ENCODE data around the gene SAMD1.

The SAMD1 gene

GRCh38 chr19:14088634-14089411, 1.7 kb downstream of the SAMD1 start:
- DNase-seq = no peak

GRCh38 chr19:14086098-14086497, 4.5 kb downstream of the SAMD1 start:
- no peak for DNase-seq

- no peak for DNase-seq
These were observed 5.1 kb downstream of the SAMD1 start, which contains the start of gene C19orf67 for GRCh38 chr19:14085309-14085995. Gene C19orf67, minus strand, starts transcription at chr19:14085783. Its CDS starts 156 bp downstream, at chr19:14085627.

DNA sequence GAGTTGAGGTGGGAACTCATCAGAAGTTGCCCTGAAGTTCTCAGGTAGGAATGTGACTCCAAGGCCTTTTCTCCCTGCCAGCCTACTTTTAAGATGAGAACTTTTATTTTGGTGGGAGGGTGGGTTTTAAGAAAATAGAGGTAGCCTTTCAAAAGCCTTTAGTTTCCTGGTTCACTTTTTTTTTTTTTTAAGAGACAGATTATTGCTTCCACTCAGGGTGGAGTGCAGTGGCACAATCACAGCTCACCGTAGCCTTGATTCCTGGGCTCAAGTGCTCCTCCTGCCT, 7.9 kb downstream of the SAMD1 start:
- DNase-seq = no peak

DNA sequence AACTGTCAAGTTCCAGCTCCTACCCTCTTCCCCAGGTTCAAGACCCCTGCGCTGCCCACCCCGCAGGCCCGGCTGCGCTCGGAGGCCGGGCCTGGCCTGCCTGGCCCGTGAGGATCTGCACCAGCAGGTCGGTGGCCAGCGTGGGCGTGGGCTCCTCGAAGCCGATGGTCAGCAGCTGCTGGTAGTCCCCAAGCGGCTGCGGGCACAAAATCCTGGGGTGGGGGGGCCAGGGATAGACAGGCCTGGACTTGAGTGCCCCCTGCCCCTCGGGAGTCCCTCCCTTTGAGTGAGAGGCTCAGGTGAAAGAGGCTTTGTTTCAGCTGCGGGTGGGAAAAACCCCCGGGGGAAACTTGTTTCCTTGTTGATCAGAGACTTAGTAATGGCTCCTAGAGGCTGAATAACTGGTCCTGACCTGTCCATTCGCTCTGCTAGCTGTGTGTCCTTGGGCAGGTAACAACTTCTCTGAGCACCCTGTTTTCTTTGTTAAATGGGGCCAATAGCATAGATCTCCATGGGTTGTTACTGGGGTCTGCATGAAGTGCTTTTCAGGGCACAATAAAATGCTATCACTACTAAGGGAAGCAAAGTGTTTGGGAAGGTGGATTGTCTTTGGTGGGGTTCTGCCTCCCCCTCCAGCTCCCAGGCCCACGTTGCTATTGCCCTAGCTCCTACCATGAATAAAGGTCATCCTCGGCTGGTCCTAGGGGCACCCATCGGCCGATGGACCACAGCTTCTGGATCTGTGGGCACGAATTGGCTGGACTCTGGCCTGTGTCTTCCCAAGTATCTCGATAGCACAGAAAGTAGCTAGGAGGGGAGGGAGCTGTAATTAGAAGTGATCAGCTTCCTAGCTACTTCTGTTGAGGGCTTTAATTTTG, 8.5 kb downstream of the SAMD1 start:
- DNase-seq = no peak

DNA sequence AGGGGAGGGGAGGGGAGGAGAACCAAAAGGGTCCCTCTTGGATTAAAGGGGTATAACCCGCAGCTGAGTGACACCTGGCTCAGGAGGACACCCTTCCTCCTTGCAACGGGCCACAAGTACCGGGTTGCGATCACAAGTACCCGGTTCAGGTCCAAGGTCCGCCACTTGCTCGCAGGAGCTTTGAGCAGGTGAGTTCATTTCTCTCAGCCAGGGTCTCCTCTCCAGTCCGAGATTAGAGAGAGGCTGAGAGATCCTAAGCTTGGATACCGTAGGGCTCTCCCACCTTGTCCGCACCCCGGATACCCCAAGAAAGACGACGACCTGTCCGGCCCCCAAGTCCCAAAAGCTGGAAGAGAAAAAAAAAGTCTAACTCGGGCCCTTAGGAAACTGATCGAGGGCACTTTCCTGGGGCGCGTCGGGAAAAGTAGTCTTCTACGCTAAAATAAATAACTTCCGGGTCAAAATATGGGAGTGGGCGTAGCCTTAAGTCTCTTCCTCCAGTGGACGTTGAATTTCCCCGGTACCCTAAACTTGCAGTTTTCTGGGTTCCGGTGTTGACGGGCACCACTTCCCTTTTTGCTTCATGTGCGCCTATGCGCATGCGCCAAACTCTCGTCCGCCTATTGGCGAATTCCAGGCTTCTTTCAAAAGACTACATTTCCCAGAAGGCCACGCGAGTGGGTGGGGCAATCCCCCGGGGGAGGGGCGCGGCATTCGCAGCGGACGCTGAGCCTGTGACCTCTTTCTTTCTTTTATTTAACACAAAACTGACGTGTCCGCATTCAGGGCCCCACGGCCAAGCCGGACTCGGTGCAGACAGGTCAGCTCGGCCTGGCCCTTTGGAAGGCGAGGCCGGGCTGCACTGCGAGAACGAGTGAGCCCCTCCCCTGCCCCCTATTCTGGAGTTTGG, 9.4 kb downstream of the SAMD1 start:
- peak; percentile 97 for DNase-seq

GRCh38 chr19:14078411-14078810, 12.1 kb downstream of the SAMD1 start:
- no peak for DNase-seq

DNA sequence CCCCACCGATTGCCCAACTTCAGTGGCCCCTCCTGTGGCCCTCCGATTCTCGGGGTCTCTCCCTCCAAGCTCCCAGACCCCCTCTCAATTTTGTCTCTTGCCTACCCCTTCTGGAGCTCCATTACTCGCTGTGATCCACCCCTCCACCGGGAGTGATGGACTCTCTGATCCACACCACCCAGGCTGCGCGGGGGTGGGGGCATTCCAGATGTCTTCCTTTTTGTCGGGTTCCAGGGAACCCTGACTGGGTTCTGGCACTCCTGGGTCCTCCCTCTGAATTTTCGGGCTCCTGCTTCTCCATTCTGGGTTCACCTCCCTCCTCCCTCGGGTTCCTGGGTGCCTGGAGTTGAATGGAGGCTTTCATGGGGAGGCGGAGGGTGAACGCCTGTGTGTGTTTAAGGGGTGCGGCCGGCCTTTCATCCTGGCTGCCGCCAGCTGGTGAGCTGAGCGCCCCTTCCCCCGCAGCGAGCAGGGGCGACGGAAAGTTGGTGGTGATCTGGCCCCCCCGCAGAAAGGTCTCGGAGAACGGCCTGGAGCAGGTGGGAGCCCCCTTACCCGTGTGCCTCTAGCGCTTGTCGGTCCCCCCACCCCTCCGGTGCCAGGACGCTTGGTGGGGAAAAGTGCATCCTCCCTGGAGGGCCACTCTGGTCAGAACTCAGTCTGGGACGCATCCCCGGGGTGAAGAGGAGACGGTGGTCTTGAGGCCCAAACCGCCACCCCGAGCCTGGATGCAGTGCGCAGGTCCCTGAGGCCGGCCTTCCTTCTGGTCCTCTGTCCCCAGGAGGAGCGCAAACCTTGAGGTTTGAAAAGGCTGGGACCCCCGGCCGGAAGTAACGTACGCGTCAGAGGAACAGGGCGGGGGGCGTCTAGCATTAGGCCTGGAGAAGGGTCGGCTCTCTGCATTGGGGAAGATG, 16.4 kb downstream of the SAMD1 start:
- no peak for DNase-seq

DNA sequence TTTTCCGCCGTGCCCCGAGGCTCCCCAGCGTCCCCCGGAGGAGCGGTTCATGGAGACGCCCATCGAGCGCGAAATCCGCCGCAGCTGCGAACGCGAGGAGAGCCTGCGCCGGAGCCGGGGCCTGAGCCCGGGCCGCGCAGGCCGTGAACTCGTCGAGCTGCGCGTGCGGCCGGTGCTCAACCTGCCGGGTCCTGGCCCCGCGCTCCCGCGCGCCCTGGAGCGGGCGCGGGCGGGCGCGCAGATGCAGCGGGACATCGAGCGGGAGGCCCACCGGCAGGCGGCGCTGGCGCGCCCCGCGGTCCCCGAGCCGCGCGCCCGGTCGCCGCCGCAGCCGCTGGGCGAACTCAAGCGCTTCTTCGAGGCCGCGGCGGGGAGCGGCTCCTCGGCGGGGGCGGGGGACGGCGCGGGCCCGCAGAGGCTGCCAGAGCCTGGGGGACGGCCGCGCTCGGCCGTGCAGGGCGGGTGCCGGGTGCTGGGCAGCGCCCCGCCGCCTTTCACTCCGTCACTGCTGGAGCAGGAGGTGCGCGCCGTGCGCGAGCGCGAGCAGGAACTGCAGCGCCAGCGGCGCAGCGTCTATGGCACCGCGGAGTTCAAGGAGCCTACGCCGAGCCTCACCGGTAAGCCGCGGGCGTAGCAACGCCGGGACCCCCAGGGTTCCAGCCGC, 17.2 kb downstream of the SAMD1 start:
- peak; percentile 13 for DNase-seq

GRCh38 chr19:14072535-14073260, 17.9 kb downstream of the SAMD1 start, which contains the start of gene MISP3:
Gene MISP3, plus strand, starts transcription at chr19:14072786. Its CDS starts 524 bp downstream, at chr19:14073310.
- DNase-seq = no peak

- no peak for DNase-seq
These were observed 20.1 kb downstream of the SAMD1 start for GRCh38 chr19:14070268-14071050.

DNA sequence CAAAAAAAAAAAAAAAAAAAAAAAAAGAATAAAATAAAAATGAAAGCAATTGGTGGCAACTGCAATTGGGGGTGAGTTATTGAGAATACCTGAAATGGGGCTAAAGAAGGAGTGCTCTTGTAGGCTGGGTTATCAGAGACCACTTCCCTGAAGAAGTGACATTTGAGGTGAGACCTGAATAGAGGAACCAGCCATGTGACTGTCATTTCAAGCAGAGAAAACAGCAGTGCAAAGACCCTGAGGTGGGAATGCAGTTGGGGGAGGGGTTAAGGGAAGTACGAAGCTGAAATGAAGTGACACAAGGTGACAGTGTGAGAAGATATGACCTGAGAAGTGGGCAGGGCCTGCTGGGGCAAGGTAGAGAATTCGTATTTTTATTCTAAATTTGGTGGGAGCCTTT, 24.4 kb downstream of the SAMD1 start:
- no peak for DNase-seq

- DNase-seq = no peak
These were observed 27.4 kb downstream of the SAMD1 start for GRCh38 chr19:14063105-14063504.

- no peak for DNase-seq
These were observed 28.0 kb downstream of the SAMD1 start for GRCh38 chr19:14062558-14062855.

- DNase-seq = no peak
These were observed 28.6 kb downstream of the SAMD1 start, which contains the start of gene PALM3 for GRCh38 chr19:14061751-14062557. Gene PALM3, minus strand, starts transcription at chr19:14062076. Its CDS starts 96 bp downstream, at chr19:14061980.

DNA sequence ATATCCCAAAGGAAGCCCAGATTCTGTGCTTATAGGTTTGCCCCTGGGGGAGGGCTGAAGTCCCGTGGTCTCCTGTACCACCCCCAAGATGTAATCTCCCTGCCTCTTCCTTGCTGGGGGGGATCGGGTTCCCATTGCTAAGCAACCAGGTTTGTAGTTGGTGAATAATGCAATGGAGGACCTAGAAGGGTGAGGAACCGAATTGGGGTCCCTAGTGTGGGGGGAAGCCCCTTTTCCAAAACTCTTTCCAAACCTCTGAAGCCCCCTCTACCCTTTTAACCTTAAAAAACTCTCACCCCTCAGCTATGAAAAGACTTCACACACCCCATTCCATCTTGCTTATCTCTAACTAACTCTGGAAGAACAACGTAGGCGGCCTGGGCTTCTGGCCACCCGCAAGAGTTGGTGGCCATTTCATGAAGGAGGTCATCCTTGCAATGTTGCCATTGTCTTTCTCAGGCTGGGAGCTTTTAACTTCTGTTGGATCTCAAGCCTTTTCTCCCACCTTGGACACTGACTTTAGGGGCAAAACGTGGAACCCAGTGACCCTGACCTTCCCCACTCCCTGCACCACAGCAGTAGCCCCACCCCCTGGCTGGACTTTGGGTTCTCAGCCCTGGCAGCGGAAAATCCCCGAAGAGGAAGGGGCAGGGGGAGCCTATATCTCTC, 29.3 kb downstream of the SAMD1 start:
- DNase-seq = no peak

- DNase-seq = no peak
These were observed 30.8 kb downstream of the SAMD1 start for GRCh38 chr19:14059652-14060155.

GRCh38 chr19:14059093-14059480, 31.5 kb downstream of the SAMD1 start:
- DNase-seq = no peak

Data from DMS 273 treated with DMSO at 0.1 percent for 48 hours (cell line).